ENCODE results near the gene ENDOG. TPM values are rescaled to one million over a fixed set of nuclear protein-coding genes. Genes with fewer than 3 reads are reported as not detected.
A peak's percentile ranks its signal among the peaks of the same experiment; 100 is the strongest.
"Not testable (repeated sequence)": the region's sequence is repeated elsewhere in the genome, so short reads cannot be mapped to it uniquely, and the experiment has no call there.

ENDOG gene
- total RNA-seq, 2 donors from 2014 or later, result 12.7 to 15.0 TPM

DNA sequence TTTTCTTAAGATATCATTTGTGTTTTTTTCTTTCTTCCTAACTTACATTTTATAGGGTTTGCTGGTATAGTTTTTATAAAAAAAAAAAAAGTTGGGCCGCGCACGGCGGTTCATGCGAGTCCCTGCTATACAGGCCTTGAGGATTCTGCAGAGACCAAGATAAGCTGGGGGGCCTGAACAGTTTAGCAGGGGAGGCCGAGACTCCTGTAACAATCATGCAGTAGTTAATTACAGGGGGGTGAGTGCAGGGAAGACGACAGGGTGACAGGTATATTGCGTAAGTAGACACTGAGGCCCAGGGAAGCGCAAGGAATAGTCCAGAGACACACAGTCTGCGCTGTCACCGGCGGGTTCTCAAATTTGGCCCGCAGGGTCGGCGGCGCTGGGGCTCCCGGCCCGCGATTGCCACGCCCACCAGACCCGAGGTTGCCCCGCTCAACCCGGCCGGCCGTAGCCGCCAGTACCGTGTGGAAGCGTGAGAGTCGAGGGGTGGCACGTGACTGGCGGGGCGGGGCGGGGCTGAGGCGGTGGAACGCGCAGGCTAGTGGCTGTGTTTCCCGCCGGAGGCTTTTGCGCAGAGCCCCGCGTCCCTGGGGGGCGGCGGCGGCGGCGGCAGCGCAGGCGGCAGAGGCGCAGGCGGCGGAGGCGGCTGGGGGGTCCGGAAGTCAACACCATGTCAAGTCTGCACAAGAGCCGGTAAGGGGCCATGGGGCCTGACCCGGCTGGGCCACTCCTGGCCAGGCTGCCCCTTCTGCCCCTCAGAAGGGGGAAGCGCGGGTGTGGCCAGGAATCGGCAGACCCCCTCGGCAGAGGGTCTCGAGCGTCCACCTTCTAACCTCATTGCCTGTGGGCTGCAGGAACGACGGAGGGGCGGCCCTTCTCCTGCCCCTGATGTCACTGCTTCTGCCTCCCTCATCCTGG lies 31.4 kb upstream of the ENDOG start, which contains the start of gene TBC1D13:
Gene TBC1D13 (plus strand): TSS at position 573 of the 921 bp plus-strand sequence. CDS start 101 bp downstream, at position 674.
- Mint-ChIP-seq H3K4me1 (ENCODE audit: low read depth) (peaks cover 18% of the 10 kb centered on the region), H3K27ac (peak within 1 kb of the TSS; percentile 94), H3K9me3 (no peaks in the 10 kb centered on the region), H3K4me3 (peak within 1 kb of the TSS; percentile 97 to 99), H3K27me3 (ENCODE audit: low read depth) (no peaks in the 10 kb centered on the region), H3K36me3 (ENCODE audit: insufficient read depth in 2 of 2) (peaks cover 2% of the 10 kb centered on the region in 2 donors)
- DNase-seq (peak; percentile 94), ATAC-seq (replicated peaks in 1 of 2) (peak; percentile 99 to 100)

DNA sequence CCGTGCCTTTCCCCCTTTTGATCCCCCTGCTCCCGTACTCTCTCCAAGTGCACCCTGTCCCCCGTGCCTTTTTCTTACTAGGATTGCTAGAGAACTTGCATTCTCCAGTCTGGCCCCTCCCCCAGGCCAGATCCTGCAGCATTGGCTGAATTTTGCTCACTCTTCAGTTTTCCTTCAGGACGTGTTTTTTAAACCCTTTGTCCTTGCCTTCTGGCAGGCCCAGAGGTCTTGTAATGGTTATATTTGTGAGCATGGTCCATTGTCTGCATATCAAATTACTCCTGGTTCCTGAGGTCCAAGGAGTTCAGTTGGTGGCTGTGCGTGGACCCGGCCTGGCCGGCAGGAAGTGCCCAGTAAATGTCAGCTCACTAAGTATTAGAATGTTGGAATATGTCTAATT lies 30.6 kb upstream of the ENDOG start:
- H3K4me3 Mint-ChIP-seq, result peak overlapping the region; percentile 97 to 99
- H3K36me3 Mint-ChIP-seq (ENCODE audit: insufficient read depth in 2 of 2), result peaks cover 2% of the 10 kb centered on the region in 2 donors
- peaks cover 18% of the 10 kb centered on the region for H3K4me1 Mint-ChIP-seq (ENCODE audit: low read depth)
- H3K27ac Mint-ChIP-seq, result peak overlapping the region; percentile 94
- H3K9me3 Mint-ChIP-seq, result no peaks in the 10 kb centered on the region
- no peaks in the 10 kb centered on the region for H3K27me3 Mint-ChIP-seq (ENCODE audit: low read depth)
- peak; percentile 2 to 6 for DNase-seq
- ATAC-seq (replicated peaks in 1 of 2), result no peak

GRCh38 chr9:128788445-128788844 lies 29.9 kb upstream of the ENDOG start:
- H3K27ac Mint-ChIP-seq, result no peak overlapping the region
- DNase-seq, result no peak
- peak overlapping the region; percentile 97 to 99 for H3K4me3 Mint-ChIP-seq
- peaks cover 18% of the 10 kb centered on the region for H3K4me1 Mint-ChIP-seq (ENCODE audit: low read depth)
- peaks cover 2% of the 10 kb centered on the region in 2 donors for H3K36me3 Mint-ChIP-seq (ENCODE audit: insufficient read depth in 2 of 2)
- no peaks in the 10 kb centered on the region for H3K27me3 Mint-ChIP-seq (ENCODE audit: low read depth)
- no peak for ATAC-seq (replicated peaks in 1 of 2)
- H3K9me3 Mint-ChIP-seq, result no peaks in the 10 kb centered on the region

GRCh38 chr9:128790536-128790935 lies 27.8 kb upstream of the ENDOG start:
- H3K27me3 Mint-ChIP-seq (ENCODE audit: low read depth), result no peaks in the 10 kb centered on the region
- ATAC-seq (replicated peaks in 1 of 2) (no peak), DNase-seq (no peak)
- H3K27ac Mint-ChIP-seq, result no peak overlapping the region
- H3K4me1 Mint-ChIP-seq (ENCODE audit: low read depth), result peaks cover 18% of the 10 kb centered on the region
- H3K9me3 Mint-ChIP-seq, result no peaks in the 10 kb centered on the region
- H3K36me3 Mint-ChIP-seq (ENCODE audit: insufficient read depth in 2 of 2), result peaks cover 2 to 5% of the 10 kb centered on the region in 2 donors
- no peak overlapping the region for H3K4me3 Mint-ChIP-seq

- H3K4me3 Mint-ChIP-seq, result no peak overlapping the region
- peaks cover 2 to 5% of the 10 kb centered on the region in 2 donors for H3K36me3 Mint-ChIP-seq (ENCODE audit: insufficient read depth in 2 of 2)
- DNase-seq (no peak), ATAC-seq (replicated peaks in 1 of 2) (no peak)
- no peaks in the 10 kb centered on the region for H3K27me3 Mint-ChIP-seq (ENCODE audit: low read depth)
- no peak overlapping the region for H3K27ac Mint-ChIP-seq
- H3K4me1 Mint-ChIP-seq (ENCODE audit: low read depth), result peaks cover 13% of the 10 kb centered on the region
- H3K9me3 Mint-ChIP-seq, result no peaks in the 10 kb centered on the region
These were observed 26.2 kb upstream of the ENDOG start for GRCh38 chr9:128792134-128792533.

- H3K9me3 Mint-ChIP-seq, result no peaks in the 10 kb centered on the region
- ATAC-seq (replicated peaks in 1 of 2) (no peak), DNase-seq (no peak)
- peak overlapping the region; percentile 48 for H3K27ac Mint-ChIP-seq
- H3K27me3 Mint-ChIP-seq (ENCODE audit: low read depth), result no peaks in the 10 kb centered on the region
- H3K4me3 Mint-ChIP-seq, result no peak overlapping the region
- peaks cover 3 to 4% of the 10 kb centered on the region in 2 donors for H3K36me3 Mint-ChIP-seq (ENCODE audit: insufficient read depth in 2 of 2)
- H3K4me1 Mint-ChIP-seq (ENCODE audit: low read depth), result peaks cover 8% of the 10 kb centered on the region
These were observed 25.2 kb upstream of the ENDOG start for GRCh38 chr9:128792978-128793686.

DNA sequence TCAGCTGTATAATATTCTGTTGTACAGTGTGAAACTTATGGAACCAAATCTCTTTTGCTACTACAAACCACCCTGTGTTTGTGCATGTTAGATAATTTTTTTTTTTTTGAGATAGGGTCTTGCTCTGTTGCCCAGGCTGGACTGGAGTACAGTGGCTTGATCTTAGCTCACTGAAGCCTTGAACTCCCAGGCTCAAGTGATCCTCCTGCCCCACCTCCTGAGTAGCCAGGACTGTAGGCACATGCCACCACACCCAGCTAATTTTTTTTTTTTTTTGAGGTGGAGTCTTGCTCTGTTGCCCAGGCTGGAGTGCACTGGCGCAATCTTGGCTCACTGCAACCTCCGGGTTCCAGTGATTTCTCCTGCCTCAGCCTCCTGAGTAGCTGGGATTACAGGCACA lies 23.3 kb upstream of the ENDOG start:
- not testable (repeated sequence) for H3K27ac Mint-ChIP-seq; ATAC-seq (replicated peaks in 1 of 2); DNase-seq; H3K4me3 Mint-ChIP-seq; H3K9me3 Mint-ChIP-seq; H3K36me3 Mint-ChIP-seq (ENCODE audit: insufficient read depth in 2 of 2); H3K4me1 Mint-ChIP-seq (ENCODE audit: low read depth); H3K27me3 Mint-ChIP-seq (ENCODE audit: low read depth)

- DNase-seq (no peak), ATAC-seq (replicated peaks in 1 of 2) (no peak)
- Mint-ChIP-seq H3K9me3 (no peaks in the 10 kb centered on the region), H3K27ac (no peak overlapping the region), H3K36me3 (ENCODE audit: insufficient read depth in 2 of 2) (peaks cover 2 to 13% of the 10 kb centered on the region in 2 donors), H3K4me3 (no peak overlapping the region), H3K27me3 (ENCODE audit: low read depth) (no peaks in the 10 kb centered on the region), H3K4me1 (ENCODE audit: low read depth) (no peaks in the 10 kb centered on the region)
These were observed 19.4 kb upstream of the ENDOG start for GRCh38 chr9:128798896-128799295.

- Mint-ChIP-seq H3K4me1 (ENCODE audit: low read depth) (no peaks in the 10 kb centered on the region), H3K4me3 (no peak overlapping the region), H3K27me3 (ENCODE audit: low read depth) (no peaks in the 10 kb centered on the region), H3K36me3 (ENCODE audit: insufficient read depth in 2 of 2) (peaks cover 2 to 13% of the 10 kb centered on the region in 2 donors), H3K9me3 (no peaks in the 10 kb centered on the region), H3K27ac (no peak overlapping the region)
- ATAC-seq (replicated peaks in 1 of 2) (no peak), DNase-seq (no peak)
These were observed 18.2 kb upstream of the ENDOG start for GRCh38 chr9:128800061-128800460.

DNA sequence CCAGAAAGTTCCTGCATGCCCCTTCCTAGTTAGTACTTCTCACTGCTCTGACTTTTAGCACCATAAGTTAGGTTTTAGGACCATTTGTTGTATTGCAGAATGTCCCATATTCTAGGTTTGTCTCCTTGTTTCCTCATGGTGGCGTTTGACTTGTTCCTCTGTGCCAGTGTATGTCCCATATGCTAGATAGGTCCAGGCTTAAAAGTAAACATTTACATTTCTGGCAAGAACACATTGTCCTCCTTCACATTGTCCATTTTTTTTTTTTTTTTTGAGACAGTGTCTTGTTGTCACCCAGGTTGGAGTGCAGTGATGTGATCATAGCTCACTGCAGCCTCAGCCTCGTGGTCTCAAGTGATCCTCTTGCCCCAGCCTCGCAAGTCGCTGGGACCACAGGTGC lies 15.8 kb upstream of the ENDOG start:
- H3K27me3 Mint-ChIP-seq (ENCODE audit: low read depth), result no peaks in the 10 kb centered on the region
- no peaks in the 10 kb centered on the region for H3K9me3 Mint-ChIP-seq
- no peak for ATAC-seq (replicated peaks in 1 of 2)
- H3K4me1 Mint-ChIP-seq (ENCODE audit: low read depth), result no peaks in the 10 kb centered on the region
- peaks cover 2 to 16% of the 10 kb centered on the region in 2 donors for H3K36me3 Mint-ChIP-seq (ENCODE audit: insufficient read depth in 2 of 2)
- H3K4me3 Mint-ChIP-seq, result no peak overlapping the region
- no peak for DNase-seq
- H3K27ac Mint-ChIP-seq, result peak overlapping the region; percentile 44

DNA sequence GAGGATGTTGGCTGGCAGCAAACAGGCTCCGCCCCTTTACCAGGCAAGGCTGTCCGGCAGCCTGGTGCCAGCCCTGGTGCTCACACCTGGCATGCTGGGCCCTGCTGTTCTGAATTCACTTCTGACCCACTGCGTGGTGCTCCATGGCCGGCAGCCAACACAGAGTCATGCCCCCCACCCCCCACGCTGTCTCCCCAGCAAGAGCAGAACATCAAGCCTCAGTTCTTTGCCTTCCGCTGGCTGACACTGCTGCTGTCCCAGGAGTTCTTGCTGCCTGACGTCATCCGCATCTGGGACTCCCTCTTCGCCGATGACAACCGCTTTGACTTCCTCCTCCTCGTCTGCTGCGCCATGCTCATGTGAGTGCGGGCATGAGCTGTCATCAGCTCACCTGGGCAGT lies 12.6 kb upstream of the ENDOG start:
- no peaks in the 10 kb centered on the region for H3K27me3 Mint-ChIP-seq (ENCODE audit: low read depth)
- DNase-seq, result no peak
- no peak overlapping the region for H3K27ac Mint-ChIP-seq
- H3K36me3 Mint-ChIP-seq (ENCODE audit: insufficient read depth in 2 of 2), result peaks cover 0 to 11% of the 10 kb centered on the region in 2 donors
- ATAC-seq (replicated peaks in 1 of 2), result no peak
- H3K4me3 Mint-ChIP-seq, result no peak overlapping the region
- H3K9me3 Mint-ChIP-seq, result no peaks in the 10 kb centered on the region
- H3K4me1 Mint-ChIP-seq (ENCODE audit: low read depth), result no peaks in the 10 kb centered on the region

DNA sequence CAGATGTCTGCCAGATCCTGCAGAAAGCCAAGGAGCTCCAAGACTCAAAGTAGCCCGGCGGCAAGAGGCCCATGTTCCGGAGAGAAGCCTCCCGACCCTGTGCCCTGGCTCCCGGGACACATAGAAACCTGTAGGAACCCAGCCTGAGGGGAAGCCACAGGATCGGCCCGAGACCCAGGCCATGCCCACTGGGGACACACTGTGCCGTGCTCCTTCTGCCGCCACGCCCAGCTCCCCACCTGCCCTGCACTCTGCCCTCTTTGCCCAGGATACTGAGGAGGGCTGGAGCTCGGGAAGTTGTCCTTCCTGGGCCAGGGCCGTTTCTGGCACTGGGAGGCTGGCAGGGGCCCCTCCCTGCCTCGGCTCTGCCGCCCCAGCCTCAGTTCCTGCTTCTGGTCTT lies 10.5 kb upstream of the ENDOG start:
- H3K36me3 Mint-ChIP-seq (ENCODE audit: insufficient read depth in 2 of 2), result peaks cover 0 to 11% of the 10 kb centered on the region in 2 donors
- no peaks in the 10 kb centered on the region for H3K27me3 Mint-ChIP-seq (ENCODE audit: low read depth)
- ATAC-seq (replicated peaks in 1 of 2), result no peak
- no peak for DNase-seq
- no peaks in the 10 kb centered on the region for H3K4me1 Mint-ChIP-seq (ENCODE audit: low read depth)
- no peak overlapping the region for H3K27ac Mint-ChIP-seq
- H3K9me3 Mint-ChIP-seq, result no peaks in the 10 kb centered on the region
- H3K4me3 Mint-ChIP-seq, result no peak overlapping the region

DNA sequence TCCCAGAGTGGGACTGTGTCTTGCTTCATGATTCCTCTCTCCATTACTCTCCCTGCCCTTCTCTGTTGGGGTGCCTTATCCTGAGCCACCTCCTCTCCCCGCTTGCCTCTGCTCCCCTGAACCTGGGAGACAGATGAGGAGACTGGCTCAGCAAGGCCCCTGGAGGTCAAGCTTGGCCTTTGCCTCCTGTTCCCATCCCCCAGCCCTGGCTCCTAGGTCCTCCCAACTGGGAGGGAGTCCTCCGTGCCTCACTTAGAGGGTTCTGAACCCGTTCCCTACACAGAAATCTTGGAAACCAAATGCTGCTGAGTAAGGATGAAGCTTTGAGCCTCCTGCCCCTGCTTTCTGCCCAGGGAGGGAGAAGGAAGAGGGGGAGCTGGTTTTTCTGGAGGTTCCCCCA lies 9.8 kb upstream of the ENDOG start:
- H3K36me3 Mint-ChIP-seq (ENCODE audit: insufficient read depth in 2 of 2), result peaks cover 0 to 4% of the 10 kb centered on the region in 2 donors
- H3K27ac Mint-ChIP-seq, result peak overlapping the region; percentile 26
- H3K9me3 Mint-ChIP-seq, result no peaks in the 10 kb centered on the region
- no peaks in the 10 kb centered on the region for H3K4me1 Mint-ChIP-seq (ENCODE audit: low read depth)
- DNase-seq, result no peak
- H3K27me3 Mint-ChIP-seq (ENCODE audit: low read depth), result no peaks in the 10 kb centered on the region
- no peak for ATAC-seq (replicated peaks in 1 of 2)
- no peak overlapping the region for H3K4me3 Mint-ChIP-seq
